Middle frontal gyrus (tissue), 1 donor: Measurements from ENCODE around the gene BCOR.

ENCODE experiments used
- DNase-seq: peaks from one replicate; pipeline ENCODE4 v3.0.0-alpha.2; 2015; ENCODE audit warnings: low spot score; ENCODE audit errors: extremely low spot score

BCOR gene

DNA sequence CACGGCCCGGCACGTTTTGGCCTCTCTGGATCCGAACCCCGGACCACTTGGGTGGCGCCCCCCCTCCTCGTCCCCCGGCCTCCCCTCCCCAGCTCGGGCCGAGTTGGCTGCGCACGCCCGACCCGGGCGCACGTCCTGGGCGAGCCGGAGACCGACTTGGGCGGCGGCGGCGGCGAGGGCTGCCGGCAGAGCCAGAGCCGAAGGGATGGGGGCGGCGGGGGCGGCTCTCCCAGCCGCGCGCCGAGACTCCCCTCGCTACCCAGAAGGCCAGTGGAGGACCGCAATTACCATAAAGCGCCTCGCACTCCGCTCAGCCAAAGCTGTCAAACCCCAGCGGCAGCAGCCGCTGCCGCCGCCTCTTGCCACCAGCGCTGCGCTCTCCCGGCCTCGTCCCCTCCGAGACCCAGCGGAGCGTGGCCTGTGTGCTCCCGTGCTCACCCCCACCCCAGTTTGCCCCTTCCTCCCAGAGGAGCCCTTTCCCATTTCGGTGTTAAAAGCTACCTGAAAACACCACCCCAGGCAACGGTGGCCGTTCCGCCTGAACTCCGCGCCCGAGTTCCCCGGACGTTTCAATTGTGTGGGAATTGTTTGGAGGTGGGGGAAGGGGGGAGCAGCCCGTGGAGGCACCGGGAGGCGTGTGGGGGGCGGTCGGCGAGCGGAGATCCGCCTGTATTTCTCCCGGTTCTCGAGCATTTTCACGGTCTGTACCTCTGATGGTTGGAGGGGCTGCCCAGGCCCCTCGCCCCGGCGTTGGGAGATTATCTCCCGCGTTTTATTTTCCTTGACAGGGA is 701 bp upstream of the BCOR start:
- no peak for DNase-seq

DNA sequence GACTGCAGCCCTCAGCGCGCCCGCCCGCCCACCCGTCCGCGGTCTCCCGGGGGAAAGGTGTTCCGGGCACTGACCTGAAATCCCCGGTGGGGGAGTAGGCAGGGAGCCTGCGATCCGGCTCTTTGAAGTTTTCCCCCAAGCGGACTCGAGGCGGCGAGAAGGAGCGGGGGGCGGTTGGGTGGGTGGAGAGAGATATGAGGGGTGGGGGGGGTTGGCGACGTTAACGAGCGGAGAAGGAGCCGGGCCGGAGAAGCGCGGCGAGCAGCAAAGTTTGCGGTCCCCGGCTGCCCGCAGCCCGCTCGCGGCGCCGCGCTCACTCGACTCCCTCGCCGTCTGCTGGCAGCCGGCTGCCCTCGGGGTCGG is 636 bp downstream of the BCOR start:
- DNase-seq = no peak

DNA sequence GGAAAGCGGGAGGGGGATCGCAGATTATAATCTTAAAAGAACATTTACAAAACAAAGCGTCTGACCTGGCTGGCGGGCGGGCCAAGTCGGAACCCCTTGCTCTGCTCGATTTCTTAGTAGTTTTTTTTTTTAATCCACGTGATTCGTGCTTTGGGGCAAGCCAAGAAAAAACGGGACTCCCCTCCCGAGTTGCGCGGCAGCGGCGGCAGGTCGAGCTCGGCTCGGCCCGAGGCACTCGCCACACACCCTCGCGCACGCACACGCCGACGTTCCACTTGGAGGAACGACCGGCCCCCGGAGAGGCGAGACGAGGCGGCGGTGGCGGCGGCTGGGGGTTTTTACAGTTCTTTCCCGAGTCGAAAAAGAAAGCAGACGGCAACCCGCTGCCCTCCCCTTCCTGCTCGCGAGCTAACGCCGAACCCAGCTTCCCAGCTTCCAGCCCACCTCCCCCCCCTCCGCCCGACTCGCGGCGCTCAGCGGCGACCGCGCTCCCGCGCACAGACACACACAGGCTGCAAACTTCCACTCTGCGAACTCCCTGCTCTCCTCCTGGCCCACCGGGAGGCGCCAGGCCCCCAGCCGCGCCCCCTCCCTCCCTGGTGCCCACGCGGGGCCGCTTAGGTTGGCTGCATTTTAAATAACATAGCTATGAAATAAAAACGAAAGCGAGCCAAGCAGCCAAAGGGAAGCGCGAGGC is 1.2 kb downstream of the BCOR start:
- no peak for DNase-seq

DNA sequence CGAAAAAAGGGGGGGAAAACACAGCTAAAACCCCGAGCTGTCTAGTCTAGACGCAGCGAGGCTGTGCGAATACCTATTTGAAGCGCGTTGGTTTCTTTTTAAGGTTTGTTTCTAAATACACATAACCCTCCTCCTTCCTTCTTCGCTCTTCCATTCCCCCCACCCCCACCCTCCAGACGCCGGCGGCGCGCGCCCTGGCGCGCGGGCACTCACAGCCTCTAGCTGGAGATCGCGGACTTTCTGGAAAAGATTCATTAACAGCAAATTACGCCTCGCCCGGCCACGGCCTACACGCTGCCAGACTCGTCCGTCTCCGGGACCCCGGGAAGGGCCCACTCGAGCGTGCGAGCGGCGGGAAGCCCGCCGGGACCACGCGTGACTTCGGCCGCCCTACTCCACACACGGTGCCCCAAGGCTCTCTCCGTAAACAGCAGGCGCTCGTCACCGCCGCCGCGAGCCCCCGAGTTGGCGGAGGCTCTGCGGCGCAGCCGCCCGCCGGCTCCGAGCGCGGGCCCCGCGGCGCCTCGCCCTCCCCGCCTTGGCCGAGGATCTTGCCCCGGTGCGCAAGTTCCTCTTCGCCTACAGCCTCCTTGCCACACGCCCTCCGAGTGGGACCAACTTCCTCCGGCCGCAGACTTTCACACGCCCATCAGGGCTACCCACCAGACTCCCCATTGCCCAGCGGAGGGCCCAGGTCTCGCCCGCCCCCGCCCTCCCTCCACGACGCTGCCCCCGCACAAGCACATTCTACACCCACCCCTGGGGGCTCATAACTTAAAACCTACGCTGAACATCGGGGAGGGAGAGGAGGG is 2.0 kb downstream of the BCOR start:
- no peak for DNase-seq

DNA sequence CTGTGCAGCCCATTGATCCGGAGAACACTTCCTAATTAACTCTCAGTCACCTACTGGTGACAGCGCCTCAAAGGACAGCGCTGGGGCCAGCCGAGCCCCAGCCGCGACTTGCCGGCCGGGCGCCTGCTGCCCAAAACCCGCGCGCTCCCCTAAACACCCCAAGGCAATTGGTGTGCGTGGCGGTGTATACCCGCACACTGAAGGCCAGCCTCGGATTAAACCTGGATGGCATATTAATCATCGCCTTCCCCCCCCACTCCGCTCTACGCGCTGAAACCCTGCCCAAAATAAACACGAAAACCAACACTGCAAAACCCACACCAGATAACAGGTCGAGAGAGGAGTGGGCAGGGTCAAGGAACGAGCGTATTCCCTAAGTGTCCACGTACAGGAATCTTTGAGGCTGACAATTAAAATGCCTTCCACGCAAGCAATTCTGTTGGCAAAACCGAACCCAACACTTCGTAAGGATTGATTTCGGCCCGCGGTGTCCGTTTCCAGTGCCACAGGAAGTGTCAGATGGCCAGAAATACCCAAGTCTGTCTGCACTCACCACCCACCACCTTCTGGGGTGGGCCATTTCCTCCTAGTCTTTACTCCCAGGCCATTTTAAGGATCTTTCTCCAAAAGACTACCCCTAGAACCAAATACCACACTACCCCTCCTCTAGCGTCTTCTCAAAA is 2.7 kb downstream of the BCOR start:
- no peak for DNase-seq

DNA sequence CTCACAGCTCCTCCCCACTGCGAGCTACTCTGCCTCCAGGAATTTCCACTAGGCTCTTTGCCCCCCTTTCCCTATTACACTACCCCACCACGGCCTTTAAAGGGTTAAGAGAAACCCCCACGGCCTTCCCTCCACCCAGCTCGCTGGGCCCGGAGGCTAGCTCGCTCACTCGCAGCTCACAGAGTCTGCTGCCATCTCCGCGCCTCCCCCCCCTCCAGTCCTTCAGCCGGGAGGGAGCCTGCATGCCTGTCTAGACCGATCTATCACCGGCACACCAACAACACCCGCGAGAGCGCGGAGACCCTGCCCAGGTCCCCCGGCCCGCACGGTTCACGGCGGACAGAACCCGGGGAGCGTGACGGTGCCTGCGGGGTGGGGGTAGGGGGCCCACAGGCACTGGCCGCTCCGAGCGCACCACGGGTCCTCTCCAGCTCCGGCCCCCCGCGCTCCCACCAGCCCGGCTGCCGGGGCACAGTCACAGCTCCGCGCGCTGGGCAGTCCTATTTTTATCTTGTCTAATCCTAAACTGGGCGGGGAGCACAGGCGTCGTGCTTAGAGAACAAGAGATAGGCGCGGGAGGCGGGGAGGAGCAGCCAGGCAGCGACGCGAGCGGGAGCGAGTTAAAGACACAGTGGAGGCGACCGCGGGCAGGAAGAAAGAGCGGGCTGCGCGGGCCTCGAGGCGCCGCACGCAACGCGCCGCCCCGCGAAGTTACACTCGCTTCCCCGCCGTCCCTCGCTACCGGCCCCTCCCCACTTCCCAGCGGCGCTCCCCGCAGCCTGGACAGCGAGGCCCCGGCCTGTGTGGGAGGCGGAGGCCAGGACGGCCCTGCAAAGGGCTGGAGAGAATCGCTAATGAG is 3.5 kb downstream of the BCOR start:
- DNase-seq = no peak

DNA sequence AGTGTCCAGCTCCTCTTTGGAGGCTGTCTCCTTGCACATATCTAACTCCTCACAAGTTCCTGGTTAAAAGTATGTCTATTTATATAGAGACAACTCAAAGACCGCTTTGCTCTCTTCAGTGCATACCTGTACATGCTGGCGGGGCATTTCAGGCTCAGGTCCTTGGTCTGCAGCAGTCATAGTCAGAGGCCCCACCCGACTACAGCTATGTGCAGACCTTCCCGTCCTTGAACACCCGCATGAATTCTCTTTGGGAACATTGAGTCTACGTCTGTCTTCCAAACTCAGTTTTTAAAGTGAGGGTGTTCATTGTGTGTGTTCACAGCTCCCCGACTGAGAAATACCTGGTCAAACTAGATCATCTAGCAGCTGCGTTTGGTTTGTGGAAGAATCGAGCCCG is 4.2 kb downstream of the BCOR start:
- DNase-seq = no peak

DNA sequence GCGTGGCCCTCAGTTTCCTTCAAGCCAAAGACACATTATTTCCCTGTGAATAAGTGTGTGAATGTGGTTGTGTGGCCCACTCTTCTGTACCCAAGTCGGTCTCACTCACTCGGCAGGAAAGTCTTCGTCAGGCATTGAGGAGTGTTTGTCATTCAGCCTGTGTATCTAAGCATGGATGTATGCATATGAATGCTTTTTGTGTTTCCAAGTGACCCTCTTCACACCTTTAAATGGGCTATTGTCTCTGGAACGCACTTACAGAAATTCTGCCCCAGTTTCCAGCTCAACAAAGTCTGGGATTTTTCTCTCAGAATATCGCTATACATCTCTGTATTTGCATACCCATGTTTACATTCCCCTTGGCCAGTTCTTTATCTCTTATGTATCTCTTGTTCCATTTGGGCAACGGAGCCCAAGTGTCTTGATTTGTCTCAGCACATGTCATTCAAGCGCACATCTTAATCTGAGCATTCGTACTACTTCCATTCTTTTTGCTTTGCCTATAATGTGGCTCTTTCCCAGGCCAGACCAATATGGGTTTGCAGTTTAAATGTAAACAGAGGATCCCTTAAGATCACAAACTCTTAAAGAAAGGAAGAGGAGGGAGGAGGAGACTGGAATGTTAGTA is 4.8 kb downstream of the BCOR start:
- no peak for DNase-seq

DNA sequence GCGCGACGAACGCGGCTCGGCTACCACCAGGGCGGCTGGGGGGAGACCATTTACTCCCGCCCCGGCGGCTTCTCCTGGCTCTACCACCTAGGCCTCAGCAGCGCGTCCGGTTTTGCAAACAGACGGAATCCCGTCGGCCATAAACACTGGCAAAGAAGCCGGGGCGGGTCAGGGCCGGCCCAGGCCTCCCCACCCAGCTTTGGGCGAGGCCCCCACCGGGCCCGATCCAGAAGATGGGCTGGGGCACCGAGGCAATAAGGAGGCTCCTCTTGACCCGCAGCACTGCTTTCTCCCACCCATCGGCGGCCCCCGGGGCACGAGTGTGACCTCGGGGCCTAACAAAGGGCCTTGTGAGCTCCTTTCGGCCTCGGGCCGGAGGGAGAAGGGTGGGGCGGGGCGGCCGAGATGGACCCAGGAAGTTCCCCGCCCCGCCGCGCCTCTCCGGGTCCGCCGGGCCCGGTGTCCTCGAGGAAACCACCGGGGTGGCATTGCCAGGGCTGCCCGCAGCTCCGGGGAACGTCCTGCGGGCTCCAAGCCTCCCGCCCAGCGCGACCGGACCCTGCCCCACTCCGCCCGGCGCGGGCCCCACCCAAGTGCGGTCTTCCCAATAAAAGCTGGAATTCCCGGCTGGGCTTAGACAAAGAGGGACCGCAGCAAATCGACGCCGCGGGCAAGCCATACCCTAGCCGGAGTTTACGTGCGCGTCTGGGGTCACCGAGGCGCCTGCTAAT is 5.9 kb downstream of the BCOR start:
- no peak for DNase-seq

DNA sequence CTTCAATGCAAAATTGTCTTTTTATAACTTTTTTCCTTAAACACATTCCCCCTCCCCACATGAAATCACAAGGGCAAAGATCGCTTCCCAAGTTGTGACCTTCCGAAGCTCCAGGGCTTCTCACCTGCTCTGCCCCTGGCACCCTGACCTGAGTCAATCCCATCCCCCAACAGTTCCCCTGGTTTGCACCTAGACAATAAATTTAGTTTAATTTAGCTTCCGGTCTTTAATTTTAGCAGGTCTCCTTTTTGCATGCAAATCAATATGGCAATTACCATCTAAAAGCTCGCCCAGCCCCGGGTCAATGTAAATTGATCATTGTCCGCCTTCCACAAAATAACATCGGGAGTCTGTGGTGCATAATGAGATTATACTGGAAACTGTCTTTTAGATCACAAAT is 6.8 kb downstream of the BCOR start:
- DNase-seq = no peak

DNA sequence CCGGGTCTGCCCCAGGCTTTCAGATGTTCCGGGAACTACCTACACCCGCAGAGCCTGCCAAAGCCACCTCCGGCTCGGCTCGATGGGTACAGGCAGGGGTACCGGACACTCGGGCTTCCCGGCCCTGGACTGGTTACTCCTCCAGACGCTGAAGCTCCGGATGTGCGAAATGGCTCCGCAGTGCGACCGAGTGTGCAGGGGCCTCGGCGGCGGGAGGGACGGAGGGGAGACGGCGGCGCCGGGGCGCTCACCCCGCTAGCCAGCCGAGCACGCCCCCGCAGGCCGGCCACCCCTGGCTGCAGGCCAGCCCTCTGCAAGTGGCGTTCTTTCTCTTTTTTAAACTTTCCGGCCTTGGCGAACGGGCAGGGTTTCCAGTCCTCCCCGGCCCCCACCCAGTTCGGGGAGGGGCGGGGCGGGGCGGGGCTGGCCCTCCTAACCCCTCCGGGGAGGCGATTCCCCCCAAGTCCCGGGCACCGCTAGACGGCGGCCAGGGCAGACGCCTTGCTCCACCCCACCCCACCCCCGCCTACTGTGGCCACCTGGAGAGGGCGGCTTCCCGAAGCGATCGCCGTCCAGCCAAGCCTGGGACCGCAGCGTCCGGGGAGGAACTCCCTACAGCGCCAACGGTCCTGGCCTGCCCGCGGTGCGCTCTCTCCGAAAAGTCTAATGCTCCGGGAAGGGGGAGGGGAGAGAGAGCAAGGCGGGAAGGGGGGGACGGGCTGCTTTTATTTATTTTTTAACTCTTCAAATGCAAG is 7.5 kb downstream of the BCOR start:
- no peak for DNase-seq

DNA sequence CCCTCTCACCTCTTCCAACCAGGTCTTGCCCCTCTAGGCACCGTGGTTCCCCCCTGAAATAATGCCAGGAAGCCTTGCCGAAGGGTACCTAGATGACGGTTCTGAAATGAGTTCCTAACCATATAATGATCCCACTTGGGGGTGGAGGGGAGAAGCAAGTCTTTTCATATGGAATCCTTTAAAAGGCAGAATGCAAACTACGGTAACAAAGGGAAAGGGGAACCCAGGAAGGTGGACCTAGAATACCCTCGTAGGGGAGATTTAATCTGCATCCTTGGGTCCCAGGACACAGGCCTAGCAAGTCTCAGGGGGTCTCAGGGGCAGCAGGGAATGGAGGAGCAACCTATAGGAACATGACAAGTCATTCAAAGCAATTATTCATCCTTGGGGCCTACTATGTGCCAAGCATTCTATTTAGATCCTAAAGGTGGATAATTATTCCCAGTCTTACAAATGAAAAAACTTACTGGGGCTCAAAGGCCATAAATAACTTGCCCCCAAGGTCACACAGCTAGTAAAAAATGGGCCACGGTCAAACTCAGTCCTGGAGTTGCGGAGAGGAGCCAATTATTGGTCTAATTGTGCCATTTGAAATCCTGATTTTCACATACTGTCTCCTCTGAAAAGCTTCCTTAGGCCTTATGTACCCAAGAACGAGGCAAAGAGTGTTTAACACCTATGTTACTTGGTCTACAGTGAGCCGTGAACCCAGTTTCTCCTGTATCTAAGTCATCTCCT is 8.8 kb downstream of the BCOR start:
- DNase-seq = no peak

DNA sequence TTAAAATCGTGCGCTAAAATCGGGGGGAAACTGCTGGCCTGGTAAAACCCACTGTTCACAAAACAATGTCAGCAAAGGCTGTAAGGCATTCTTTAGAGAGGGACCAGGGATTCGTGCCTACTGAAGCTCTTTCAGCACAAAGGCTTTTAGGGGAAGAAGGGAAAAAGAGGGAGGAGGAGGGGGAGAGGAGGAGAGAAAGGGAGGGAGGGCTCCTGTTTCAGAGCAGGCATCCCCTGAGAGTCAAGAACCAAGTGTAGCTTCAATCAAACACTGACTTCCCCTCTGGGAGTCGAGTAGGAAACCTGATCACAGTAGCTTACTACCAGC is 9.5 kb downstream of the BCOR start:
- DNase-seq = no peak

DNA sequence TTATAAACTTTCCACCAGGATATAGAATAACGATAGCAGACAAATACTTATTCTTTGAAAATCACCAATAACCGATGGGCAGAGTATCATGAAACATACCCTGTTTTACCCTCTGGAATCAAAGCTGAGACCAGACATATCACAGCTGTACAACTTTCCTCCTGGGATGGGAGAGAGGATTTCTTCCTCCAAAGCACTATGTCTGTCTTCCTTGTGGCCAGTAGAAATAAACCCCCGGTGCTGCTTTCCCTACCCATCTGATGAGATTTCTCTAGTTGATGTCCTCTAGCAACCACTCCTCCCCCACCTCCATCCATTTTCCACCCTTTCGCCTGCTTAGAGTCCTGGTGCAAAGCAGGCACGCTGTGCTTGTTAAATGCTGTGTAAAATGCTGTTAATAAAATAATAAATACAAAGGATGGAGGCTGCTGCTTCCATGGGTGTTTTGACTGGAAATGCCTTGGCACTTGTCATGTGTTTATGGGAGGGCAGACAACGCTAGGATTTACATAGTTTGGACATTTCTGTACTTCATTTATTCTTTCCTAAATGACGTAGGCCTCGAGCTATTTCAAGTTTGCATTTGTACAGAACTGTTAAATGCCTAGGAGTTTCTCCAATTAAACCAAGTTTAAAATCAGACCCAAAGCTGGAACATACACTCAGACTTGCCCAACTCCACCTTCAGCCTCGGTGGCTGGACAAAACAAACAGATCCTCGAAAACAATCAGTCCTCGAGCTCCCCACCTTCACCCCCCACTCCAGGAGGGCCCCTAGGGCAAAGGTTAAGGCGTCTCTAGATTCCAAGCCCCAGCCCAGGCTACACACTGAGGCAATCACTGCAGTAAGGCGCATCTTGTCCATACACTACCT is 10.1 kb downstream of the BCOR start:
- DNase-seq = no peak

DNA sequence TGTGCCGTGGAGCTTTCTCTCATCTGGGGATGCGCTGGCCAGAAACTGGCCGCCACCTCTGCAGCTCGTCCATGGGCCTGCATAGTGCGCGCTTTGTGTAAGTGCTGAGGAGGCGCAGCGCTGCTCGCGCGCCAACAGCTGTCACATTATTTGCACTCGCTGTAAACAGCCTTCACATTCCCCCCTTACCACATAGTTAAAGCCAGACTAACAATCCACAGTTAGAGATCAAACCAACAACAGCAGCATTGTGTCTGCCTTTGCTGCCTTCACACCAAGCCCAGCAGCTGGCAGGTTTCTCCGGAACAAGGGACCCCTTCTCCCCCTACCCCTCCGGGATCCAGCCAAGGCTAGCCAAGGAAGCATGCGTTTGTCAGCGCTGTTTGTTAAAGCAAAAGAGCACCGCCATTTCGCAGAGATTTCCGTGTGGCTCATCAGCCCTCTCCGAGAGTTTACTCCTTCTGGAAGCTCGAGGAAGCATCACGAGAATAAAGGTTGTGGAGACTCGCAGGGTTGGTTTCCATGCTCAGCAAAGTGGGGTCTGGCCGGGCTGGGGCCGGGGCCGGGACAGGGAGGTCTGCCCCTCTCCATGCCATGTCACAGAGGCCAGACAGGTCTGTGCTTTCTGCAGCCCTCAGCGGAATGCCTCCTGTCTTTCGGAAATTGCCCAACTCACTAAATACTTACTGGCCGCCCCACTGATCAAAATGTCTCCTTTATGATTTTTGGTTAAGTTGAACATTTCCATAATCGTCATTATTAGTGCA is 11.0 kb downstream of the BCOR start:
- DNase-seq = no peak

DNA sequence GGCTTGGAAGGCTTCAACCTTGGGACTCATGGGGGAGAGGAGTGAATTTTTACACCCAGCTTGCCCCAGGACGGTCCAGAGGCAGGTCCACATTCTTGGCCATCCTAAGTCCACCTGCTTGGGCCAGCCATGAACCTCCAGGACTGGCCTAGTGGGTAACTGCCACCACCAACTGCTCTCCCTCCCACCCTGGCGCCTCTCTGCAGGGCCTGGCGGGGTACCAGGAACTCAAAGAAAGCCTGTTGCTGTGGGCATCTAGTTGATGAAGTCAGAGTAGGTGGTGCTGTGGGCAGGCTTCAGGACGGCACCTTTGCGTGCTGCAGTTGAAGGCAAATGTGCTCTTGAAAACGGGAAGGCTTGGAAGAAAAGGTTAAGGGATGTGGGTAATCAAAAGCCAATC is 12.0 kb downstream of the BCOR start:
- DNase-seq = no peak

DNA sequence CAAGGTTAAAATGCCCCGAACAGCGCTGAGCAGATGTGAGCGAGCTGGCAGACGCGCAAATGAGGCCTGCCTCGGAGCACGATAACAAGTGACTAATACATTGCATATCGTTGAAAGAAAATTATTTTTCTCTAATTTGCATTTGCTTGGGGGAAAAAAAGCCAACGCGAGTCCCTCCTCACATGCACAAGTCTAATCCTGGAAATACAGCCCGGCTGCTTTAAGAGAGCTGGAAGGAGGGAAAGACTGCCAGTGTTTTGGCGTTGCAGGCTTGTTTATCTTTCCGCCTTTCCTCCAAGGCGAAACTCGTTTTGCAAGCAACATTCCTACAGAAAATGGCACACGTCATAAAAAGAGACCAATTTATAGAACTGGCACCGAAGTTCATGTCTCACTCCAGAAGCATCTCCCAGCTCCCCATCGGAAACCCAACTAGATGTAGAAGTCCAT is 12.6 kb downstream of the BCOR start:
- DNase-seq = no peak
